GM23338 (cell line): ENCODE data around the gene MFRP. TPM values are rescaled to one million over a fixed set of nuclear protein-coding genes. Genes with fewer than 3 reads are reported as not detected.
A peak's percentile ranks its signal among the peaks of the same experiment; 100 is the strongest.

Experiments used
- ATAC-seq: fragments of 200-7000 bp; cut with Tn5 transposase; 3 replicates; pipeline ENCODE4 v1.9.1; 2020
- DNase-seq: peaks from one replicate; pipeline ENCODE4 v3.0.0-alpha.2; 2015; ENCODE audit warnings: low spot score
- H2AFZ ChIP-seq: fragments of 200-600 bp; sonication (generic); 2 replicates; pipeline ENCODE4 v1.8.0; 2016; ENCODE audit warnings: antibody characterized with exemption, mild to moderate bottlenecking, moderate library complexity
- H3F3A ChIP-seq: fragments of 200-600 bp; sonication (generic); replicated peaks from 2 replicates; pipeline ENCODE4 v1.8.0; 2017; ENCODE audit warnings: antibody characterized with exemption, mixed run types, low read depth
- H3K27ac ChIP-seq: fragments of 200-600 bp; sonication (generic); 2 replicates; pipeline ENCODE4 v1.6.1; 2016; ENCODE audit warnings: low read depth
- H3K27me3 ChIP-seq: fragments of 200-600 bp; sonication (generic); 2 replicates; pipeline ENCODE4 v1.8.0; 2016; ENCODE audit warnings: mild to moderate bottlenecking, mixed run types, moderate library complexity; ENCODE audit not compliant: insufficient read depth
- H3K36me3 ChIP-seq: fragments of 200-600 bp; sonication (generic); 2 replicates; pipeline ENCODE4 v1.8.0; 2016; ENCODE audit warnings: mild to moderate bottlenecking; ENCODE audit not compliant: insufficient read depth
- H3K4me1 ChIP-seq: fragments of 200-600 bp; sonication (generic); 2 replicates; pipeline ENCODE4 v1.8.0; 2016; ENCODE audit warnings: mild to moderate bottlenecking, moderate library complexity; ENCODE audit not compliant: insufficient read depth
- H3K4me2 ChIP-seq: fragments of 200-600 bp; sonication (generic); 2 replicates; pipeline ENCODE4 v1.7.1; 2017; ENCODE audit warnings: mixed run types
- H3K4me3 ChIP-seq: fragments of 200-600 bp; sonication (generic); 2 replicates; pipeline ENCODE4 v1.6.1; 2016; ENCODE audit warnings: mixed run types
- H3K79me2 ChIP-seq: fragments of 200-600 bp; sonication (generic); replicated peaks from 2 replicates; pipeline ENCODE4 v1.8.0; 2017; ENCODE audit warnings: mild to moderate bottlenecking; ENCODE audit not compliant: insufficient read depth
- H3K9me2 ChIP-seq: fragments of 200-600 bp; sonication (generic); 2 replicates; pipeline ENCODE4 v1.8.0; 2017; ENCODE audit not compliant: insufficient read depth
- H4K20me1 ChIP-seq: fragments of 200-600 bp; sonication (generic); replicated peaks from 2 replicates; pipeline ENCODE4 v1.8.0; 2017; ENCODE audit warnings: mild to moderate bottlenecking; ENCODE audit not compliant: insufficient read depth
- H3K27ac Mint-ChIP-seq: 2 replicates; pipeline ENCODE4 v1.8.0; 2020; ENCODE audit warnings: inconsistent platforms, mild to moderate bottlenecking, moderate library complexity, mixed read lengths
- H3K27me3 Mint-ChIP-seq: 3 replicates; pipeline ENCODE4 v1.8.0; 2022; ENCODE audit warnings: low read depth, mild to moderate bottlenecking, moderate library complexity, mixed read lengths, inconsistent platforms; ENCODE audit not compliant: insufficient read depth, poor library complexity
- H3K36me3 Mint-ChIP-seq: 3 replicates; pipeline ENCODE4 v1.8.0; 2021; ENCODE audit warnings: low read depth, mild to moderate bottlenecking, inconsistent platforms, moderate library complexity, mixed read lengths
- H3K4me1 Mint-ChIP-seq: 3 replicates; pipeline ENCODE4 v1.8.0; 2020; ENCODE audit warnings: mild to moderate bottlenecking, inconsistent platforms, mixed read lengths
- H3K4me3 Mint-ChIP-seq: 3 replicates; pipeline ENCODE4 v1.8.0; 2021; ENCODE audit warnings: moderate library complexity, mild to moderate bottlenecking, inconsistent platforms, mixed read lengths
- H3K9me3 Mint-ChIP-seq: 3 replicates; pipeline ENCODE4 v1.8.0; 2020; ENCODE audit warnings: moderate library complexity, mild to moderate bottlenecking, inconsistent platforms, mixed read lengths
- CREB1 ChIP-seq: fragments of 250-450 bp; sonication (Bioruptor Pico); IDR thresholded peaks from 2 replicates; pipeline ENCODE4 v1.5.0; 2020; ENCODE audit warnings: low read depth, mild to moderate bottlenecking, moderate library complexity
- CTCF ChIP-seq, 2 experiments: fragments of 200-600 bp in 1 of 2; sonication (generic) in 1 of 2; conservative IDR thresholded peaks; 2 replicates each; pipeline versions ENCODE4 v1.5.1 to v1.6.1; 2016 to 2017; ENCODE audit warnings: antibody characterized with exemption in 2 of 2, low read depth in 2 of 2, mild to moderate bottlenecking in 2 of 2, moderate library complexity in 1 of 2
- ETS1 ChIP-seq: IDR thresholded peaks from 2 replicates; pipeline ENCODE4 v1.6.1; 2016; ENCODE audit warnings: antibody characterized with exemption
- NANOG ChIP-seq: IDR thresholded peaks from 2 replicates; pipeline ENCODE4 v1.6.1; 2016; ENCODE audit warnings: antibody characterized with exemption, borderline replicate concordance
- REST ChIP-seq: IDR thresholded peaks from one replicate; pipeline ENCODE4 v1.6.1; 2018; ENCODE audit warnings: antibody characterized with exemption; ENCODE audit not compliant: unreplicated experiment
- STAT1 ChIP-seq: IDR thresholded peaks from one replicate; pipeline ENCODE4 v1.6.1; 2016; ENCODE audit warnings: antibody characterized with exemption; ENCODE audit not compliant: unreplicated experiment
- ZNF114 ChIP-seq: fragments of 250-450 bp; sonication (Bioruptor Pico); IDR thresholded peaks from 2 replicates; pipeline ENCODE4 v1.5.0; 2020; ENCODE audit warnings: mild to moderate bottlenecking, moderate library complexity
- ZNF331 ChIP-seq: fragments of 250-450 bp; sonication (Bioruptor Pico); IDR thresholded peaks from 2 replicates; pipeline ENCODE4 v1.5.0; 2020; ENCODE audit warnings: low read depth, mild to moderate bottlenecking, moderate library complexity
- polyA plus RNA-seq: library from polyadenylated mRNA; unstranded; fragments of >200 nt; fragmentation: Nextera tagmentation; extraction: Ambion mirVana; gene quantifications from 2 replicates; pipeline ENCODE4 v1.2.1, GENCODE V29; 2016
- total RNA-seq: library from RNA; depleted of rRNA; stranded (reverse); fragments of >200 nt; shearing (Covaris generic); gene quantifications from 2 replicates; pipeline ENCODE4 v1.2.3, GENCODE V29; 2014

Gene MFRP
- total and polyA plus RNA-seq, 2 experiments from 2014 or later = 0.03 TPM; not detected in 1

- TF ChIP-seq ETS1 (no peak), ZNF331 (CRISPR knock-in tag) (no peak), CTCF (conservative IDR thresholded peaks at IDR 0.05; ENCODE audit: low read depth in 2 of 2) (no peak), STAT1 (no peak), ZNF114 (CRISPR knock-in tag) (no peak), CREB1 (no peak)
These were observed 4.7 kb upstream of the MFRP start (continued) for GRCh38 chr11:119351232-119351631.

- TF ChIP-seq ZNF331 (CRISPR knock-in tag) (no peak), CTCF (conservative IDR thresholded peaks at IDR 0.05; ENCODE audit: low read depth in 2 of 2) (no peak), STAT1 (no peak), REST (no peak), NANOG (no peak)
- no peak for DNase-seq
- no peaks in the 10 kb centered on the region for H4K20me1 ChIP-seq
- no peaks in the 10 kb centered on the region for H3K9me3 Mint-ChIP-seq
- H3K4me3 Mint-ChIP-seq = no peak overlapping the region
- no peaks in the 10 kb centered on the region for H3K9me2 ChIP-seq
- peak overlapping the region; percentile 78; the same call in 1 of the 2 replicates for H2AFZ ChIP-seq
- no peak overlapping the region for H3K27ac ChIP-seq
- ATAC-seq = no peak
- H3K27ac Mint-ChIP-seq = no peak overlapping the region
- no peaks in the 10 kb centered on the region; the same call in 2 of the 3 replicates for H3K36me3 Mint-ChIP-seq
- peaks cover 11% of the 10 kb centered on the region for H3K4me1 Mint-ChIP-seq
- peaks cover 11% of the 10 kb centered on the region for H3K27me3 Mint-ChIP-seq
- H3K36me3 ChIP-seq = no peaks in the 10 kb centered on the region
- peaks cover 9% of the 10 kb centered on the region; the same call in 1 of the 2 replicates for H3K27me3 ChIP-seq
- no peaks in the 10 kb centered on the region for H3F3A ChIP-seq
- H3K79me2 ChIP-seq = no peaks in the 10 kb centered on the region
- H3K4me2 ChIP-seq = no peak overlapping the region
- H3K4me3 ChIP-seq = no peak overlapping the region
- peaks cover 2% of the 10 kb centered on the region; the same call in 1 of the 2 replicates for H3K4me1 ChIP-seq
These were observed 3.8 kb upstream of the MFRP start for GRCh38 chr11:119350302-119350701.
